Activated CD4-positive, alpha-beta T cell treated with anti-CD3 and anti-CD28 coated beads, Interleukin-2, amount 50 U/mL, for 24 hours (primary cell): ENCODE measurements around the gene CDHR2.

ENCODE experiments used
- DNase-seq, 2 donors: peaks; one replicate each; pipeline ENCODE4 v3.0.0-alpha.2; 2020; ENCODE audit warnings: low read depth in 1 of 2, low spot score in 1 of 2

The CDHR2 gene

GRCh38 chr5:176638437-176638836 is 89.3 kb downstream of the CDHR2 start:
- DNase-seq = no peak

DNA sequence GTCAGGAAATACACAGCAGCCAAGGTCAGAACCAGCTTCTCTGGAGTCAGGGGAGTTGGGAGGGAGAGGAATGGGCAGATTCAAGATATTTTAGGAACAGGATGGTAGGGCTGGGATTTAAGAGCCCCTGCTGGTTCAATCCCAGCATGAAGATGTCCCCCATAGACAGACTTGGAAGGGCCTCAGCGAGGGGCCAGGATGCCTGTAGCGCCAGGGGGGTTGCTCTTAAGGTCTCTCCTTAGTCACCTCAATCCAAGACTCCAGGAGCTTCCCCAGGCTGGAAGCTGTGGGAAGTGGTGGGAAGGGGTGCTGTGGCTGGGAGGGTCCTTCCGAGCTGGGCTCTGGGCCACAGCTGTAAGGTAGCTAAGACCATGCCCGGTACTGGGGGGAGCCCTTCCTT is 90.1 kb downstream of the CDHR2 start:
- DNase-seq = no peak

DNA sequence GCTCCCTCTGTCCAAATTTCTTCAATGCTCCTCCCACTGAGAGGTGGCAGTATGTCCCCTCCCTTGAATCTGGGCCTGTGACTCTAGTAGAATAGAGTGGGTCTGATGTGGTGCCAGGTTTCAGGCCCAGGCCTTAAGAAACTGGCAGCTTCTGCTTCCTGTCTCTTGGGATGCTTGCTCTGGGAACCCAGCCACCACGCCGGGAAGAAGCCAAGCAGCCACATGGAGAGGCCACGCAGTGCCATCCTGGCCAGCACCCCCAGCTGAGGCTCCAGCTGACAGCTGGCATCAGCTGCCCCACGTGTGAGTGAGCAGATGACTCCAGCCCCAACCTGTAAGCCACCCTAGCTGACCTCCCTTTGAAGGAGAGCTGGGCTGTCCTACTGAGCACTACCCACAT is 90.8 kb downstream of the CDHR2 start:
- no peak for DNase-seq

- no peak for DNase-seq
Measured at GRCh38 chr5:176640616-176641015, 91.5 kb downstream of the CDHR2 start.

DNA sequence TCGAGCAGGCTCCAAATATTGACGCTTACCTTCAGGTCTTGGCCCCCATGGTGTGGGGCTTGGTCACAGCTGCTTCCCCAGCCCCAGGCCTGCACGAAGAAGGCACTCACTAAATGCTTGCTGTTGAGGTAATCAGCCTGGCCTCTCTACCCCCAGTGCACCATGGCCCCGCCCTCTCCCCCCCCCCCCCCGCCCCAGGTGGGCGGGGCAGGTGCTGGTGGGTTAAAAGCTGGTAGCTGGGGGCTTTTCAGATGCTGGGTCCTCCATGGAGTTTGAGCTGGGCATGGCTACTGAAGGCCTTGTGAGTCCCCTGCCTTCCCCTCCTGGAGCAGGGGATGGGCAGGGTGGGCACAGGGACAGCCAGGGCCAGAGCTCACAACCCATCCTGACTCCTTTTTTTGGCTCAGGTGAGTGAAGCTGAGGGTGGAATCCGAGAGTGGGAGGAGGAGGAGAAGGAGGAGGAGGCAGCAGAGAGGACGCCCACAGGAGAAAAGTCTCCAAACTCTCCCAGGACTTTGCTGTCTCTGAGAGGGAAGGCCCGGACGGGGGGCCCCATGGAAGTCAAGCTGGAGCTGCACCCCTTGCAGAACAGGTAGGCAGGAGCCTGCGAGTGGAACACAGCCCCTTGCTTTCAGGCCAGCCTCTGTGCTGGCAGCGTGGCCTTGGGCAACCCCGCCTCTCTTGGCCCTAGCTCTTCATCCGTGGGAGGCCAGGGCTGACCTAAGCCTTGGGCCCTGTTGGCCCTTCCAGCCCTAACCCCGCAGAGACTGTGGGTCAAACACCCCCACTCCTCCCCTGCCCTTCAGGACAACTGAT is 93.7 kb downstream of the CDHR2 start:
- no peak for DNase-seq

DNA sequence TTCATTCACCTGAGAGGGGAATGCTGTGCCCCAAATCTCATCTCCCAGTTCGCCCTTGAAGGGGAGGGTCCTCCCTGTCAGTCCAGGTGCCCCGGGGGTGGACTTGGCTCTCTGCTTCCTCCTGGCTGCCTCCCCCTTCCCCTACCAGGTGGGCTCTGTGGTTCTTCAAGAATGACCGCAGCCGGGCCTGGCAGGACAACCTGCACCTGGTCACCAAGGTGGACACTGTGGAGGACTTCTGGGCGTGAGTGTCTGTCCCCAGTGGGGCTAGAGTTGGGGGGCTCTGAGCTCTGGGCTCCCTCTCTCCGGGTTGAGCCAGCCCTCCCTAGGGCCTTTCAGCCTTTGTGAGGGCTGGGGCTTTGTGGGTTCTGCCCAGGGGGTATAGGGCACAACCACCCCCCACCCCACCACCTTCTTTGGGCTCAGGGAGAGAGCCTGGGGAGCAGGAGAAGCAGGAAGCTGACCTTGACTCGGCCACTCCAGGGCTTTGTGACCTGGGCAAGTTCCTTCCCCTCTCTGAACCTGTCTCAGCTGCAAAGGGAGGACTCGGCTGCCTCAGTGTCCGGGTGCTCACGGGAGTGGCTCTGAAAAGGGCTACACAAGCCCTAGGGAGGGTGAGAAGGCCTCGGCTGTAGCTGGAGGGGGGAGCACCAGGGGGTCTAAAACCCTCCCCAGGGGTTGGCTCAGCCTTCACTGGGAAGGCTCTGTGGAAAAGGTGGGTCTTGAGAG is 94.5 kb downstream of the CDHR2 start:
- DNase-seq = no peak

GRCh38 chr5:176644294-176644693 is 95.2 kb downstream of the CDHR2 start:
- DNase-seq = no peak

DNA sequence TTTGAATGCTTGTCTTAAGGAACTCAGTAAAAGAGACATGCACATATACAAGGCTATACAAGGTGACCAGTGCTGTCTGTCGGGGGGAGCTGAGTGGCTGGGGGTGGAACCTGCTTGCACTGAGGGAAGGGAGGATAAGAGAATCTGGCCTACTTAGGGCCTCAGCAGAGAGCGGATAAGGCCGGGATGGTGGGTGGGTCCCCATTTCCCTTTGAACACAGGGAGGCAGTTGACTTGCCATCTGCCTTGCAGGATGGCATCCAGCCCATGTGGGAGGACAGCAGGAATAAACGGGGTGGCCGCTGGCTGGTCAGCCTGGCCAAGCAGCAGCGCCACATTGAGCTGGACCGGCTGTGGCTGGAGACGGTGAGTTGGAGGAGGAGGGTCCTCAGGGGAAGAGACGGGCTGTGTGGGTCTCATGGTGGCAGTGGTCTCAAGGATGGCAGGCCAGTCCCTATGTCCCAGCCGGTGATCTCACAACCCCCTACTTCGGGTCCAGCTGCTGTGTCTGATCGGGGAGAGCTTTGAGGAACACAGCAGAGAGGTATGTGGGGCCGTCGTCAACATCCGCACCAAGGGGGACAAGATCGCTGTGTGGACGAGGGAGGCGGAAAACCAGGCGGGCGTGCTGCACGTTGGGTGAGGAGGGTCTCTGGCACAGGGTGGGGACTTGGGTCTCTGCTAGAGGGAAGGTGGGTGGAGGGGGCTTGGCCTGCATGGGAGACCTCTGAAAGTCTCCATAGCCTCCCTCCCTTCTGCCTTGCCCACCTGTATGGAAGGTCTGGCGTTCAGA is 95.9 kb downstream of the CDHR2 start:
- DNase-seq = no peak
